HFF-Myc (cell line): ENCODE results near the gene GRXCR2.
A peak's percentile ranks its signal among the peaks of the same experiment; 100 is the strongest.

Source experiments
- DNase-seq: peaks from one replicate; pipeline ENCODE4 v3.0.0-alpha.2; 2011; ENCODE audit warnings: low read depth; ENCODE audit errors: extremely low read depth
- H3K4me3 ChIP-seq: replicated peaks from 2 replicates; pipeline ENCODE4 v1.5.1; 2011; ENCODE audit warnings: low read depth, mild to moderate bottlenecking, control low read depth, low read length
- TF ChIP-seq, protein P1 (sequence below): IDR thresholded peaks from 2 replicates; pipeline ENCODE4 v1.5.1; 2012; ENCODE audit warnings: mild to moderate bottlenecking, low read depth, low read length, control low read depth; ENCODE audit errors: missing control alignments

The GRXCR2 gene

DNA sequence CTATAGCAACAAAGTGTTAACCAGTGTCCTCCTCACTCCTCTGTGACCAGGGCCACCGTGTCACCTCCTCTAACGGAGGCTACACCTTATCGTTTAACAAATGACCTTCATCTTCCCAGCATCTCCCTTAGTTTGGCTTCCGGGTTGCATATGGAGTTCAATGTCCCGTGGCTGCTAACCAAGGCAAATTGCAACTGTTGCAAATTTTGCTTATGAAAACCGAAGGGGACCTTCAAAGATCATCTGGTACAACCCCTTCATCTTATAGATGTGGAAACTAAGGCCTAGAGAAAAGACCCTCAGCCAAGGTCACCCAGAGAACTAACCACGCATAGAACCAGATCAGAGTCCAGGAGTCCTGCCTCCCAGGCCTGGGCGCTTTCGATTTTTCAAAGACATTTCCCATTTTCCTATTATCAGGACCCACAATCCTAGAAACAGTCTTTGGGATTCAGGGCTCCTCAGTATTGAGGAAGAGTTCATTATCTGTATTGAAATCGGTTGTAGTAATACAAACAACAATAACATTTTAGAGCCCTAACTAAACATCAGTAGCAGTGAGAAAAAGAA lies 39.1 kb downstream of the GRXCR2 start:
- no peak for DNase-seq
- H3K4me3 ChIP-seq = no peak overlapping the region
- TF ChIP-seq, protein P1, sequence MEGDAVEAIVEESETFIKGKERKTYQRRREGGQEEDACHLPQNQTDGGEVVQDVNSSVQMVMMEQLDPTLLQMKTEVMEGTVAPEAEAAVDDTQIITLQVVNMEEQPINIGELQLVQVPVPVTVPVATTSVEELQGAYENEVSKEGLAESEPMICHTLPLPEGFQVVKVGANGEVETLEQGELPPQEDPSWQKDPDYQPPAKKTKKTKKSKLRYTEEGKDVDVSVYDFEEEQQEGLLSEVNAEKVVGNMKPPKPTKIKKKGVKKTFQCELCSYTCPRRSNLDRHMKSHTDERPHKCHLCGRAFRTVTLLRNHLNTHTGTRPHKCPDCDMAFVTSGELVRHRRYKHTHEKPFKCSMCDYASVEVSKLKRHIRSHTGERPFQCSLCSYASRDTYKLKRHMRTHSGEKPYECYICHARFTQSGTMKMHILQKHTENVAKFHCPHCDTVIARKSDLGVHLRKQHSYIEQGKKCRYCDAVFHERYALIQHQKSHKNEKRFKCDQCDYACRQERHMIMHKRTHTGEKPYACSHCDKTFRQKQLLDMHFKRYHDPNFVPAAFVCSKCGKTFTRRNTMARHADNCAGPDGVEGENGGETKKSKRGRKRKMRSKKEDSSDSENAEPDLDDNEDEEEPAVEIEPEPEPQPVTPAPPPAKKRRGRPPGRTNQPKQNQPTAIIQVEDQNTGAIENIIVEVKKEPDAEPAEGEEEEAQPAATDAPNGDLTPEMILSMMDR = no peak

DNA sequence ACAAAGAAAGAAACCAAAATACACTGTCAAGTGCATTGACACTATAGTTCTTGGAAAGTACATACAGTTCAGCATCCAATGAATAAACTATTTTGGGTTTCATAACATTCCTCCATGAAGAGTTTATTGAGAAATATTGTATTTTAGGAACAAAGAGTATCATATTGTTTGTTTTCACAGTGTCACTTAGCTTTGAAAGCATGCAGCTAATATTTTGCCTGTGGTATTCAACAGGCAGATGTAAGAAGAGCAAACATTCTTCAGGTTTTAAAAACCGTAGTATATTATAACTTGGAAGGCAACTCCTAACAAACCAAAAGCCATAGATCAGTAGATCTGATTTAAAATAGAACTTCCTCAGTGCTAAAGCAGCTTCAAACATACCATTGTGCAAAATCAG lies 42.2 kb downstream of the GRXCR2 start:
- DNase-seq = no peak
- H3K4me3 ChIP-seq = no peak overlapping the region
- TF ChIP-seq, protein P1 = no peak

DNA sequence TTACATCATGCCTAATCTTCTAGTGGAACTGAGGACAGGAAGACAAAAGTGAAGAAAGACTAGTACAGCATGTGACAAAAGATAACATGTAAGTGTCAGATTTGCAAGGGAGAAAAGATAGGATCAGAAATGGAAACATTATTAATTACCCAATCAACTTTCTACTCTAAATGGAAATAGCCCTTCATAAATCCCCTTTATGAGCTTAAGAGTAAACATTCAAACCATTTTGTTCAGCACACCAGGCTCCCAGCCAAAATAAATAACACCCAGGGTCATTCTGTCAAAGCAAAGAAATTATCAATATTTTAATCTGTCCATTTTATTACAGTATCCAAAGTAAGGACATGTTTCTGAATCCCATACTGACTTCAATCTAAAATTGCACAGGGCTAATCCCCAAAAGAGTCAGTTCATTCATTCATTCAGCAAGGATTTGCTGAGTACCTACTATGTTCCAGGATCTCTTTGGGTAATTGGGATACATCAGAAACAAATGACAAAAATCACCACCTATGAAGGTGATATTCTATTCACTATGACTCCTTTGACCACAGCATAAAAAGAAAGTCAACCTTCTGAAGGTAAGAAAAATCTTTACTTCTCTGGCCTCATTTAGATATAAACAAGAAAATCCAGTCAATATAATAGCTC lies 43.0 kb downstream of the GRXCR2 start:
- TF ChIP-seq, protein P1 = no peak
- no peak for DNase-seq
- no peak overlapping the region for H3K4me3 ChIP-seq

DNA sequence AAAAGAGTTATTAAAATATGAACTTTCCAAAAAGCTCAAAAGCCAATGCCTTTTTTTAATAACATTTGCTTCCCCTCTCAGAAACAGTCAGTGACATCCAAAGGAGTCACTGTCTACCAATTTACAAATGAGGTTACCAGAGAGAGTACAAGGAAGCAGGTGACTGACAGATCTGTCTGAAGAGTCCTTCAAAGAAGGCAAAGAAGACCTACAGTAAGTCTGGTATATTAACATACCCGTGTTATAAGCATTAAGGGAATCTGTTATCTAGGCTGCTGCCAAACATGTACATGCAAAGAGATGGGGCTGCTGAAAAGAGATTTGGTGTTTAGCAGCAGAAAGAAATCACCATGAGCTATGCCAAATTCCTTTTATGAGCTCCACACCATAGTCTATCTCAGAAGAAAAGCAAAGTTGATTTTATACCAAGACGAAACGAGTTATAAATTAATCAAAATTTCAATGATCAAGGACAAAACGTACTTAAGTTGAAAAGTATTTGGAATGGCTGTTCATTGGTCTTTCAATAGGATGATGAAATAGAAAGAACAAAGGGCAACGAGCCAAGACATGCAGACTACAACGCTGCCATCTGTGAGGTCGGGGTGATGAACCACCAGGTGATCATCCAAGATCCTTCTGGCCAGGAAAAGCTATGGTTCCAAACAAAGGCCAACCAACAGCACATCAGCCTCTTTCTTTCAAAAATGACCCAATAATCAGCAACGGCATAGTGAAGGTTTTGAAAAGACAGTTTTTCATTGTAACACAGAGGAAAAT lies 45.7 kb downstream of the GRXCR2 start:
- TF ChIP-seq, protein P1 = no peak
- DNase-seq = no peak
- H3K4me3 ChIP-seq = no peak overlapping the region

DNA sequence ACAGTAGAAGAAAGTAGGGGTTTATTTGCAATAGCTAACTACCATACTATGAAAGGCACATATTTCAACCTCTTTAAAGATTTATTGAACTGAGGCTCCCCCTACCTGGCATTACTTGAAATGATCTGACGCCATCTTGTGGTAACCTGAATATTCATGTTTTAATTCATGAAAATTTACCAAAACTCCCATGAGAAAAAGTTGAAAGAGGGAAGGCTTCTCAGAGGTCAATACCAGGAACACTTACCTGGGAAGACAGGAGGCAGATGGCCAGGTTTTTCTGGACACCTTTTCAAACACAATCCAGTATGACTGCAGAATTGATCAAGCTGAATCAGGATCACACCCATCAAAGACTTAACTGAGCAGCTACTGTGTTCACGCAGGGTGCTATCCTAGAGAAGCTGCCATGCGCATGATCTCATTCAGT lies 47.0 kb downstream of the GRXCR2 start:
- TF ChIP-seq, protein P1 = peak; percentile 62
- H3K4me3 ChIP-seq = no peak overlapping the region
- no peak for DNase-seq

DNA sequence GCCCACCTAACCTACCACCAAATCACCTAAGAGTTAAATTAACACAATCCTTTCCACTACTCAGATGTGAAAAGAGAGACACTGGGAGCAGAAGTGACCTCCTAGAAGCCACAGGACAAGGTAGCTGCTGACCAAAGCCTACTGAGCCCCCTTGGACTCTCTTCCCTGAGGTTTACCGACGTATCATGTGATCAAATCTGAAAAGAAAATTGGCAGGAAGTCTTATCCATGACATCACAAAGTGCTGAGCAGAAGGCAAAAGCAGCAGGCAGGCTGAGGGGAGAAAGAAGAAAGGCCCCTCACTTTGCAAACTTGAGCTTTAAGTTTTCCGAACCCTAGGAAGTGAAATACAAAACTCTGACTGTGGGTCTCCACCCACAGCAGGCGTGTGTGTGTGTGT lies 48.8 kb downstream of the GRXCR2 start:
- TF ChIP-seq, protein P1 = no peak
- H3K4me3 ChIP-seq = no peak overlapping the region
- no peak for DNase-seq
